ENCODE results near the gene TAS2R38.

TAS2R38 gene

GRCh38 chr7:141975806-141976523 lies 2.4 kb upstream of the TAS2R38 start:
- TF ChIP-seq ZFX (IDR thresholded peaks at IDR 0.05) (no peak), CTCF (conservative IDR thresholded peaks at IDR 0.05) (peak; percentile 99)
- H3K27ac ChIP-seq: no peak overlapping the region

- H3K27ac ChIP-seq: no peak overlapping the region
- TF ChIP-seq ZFX (IDR thresholded peaks at IDR 0.05) (no peak), CTCF (conservative IDR thresholded peaks at IDR 0.05) (peak; percentile 51)
These were observed 1.3 kb upstream of the TAS2R38 start for GRCh38 chr7:141974831-141975230.

GRCh38 chr7:141960687-141961422 lies 12.7 kb downstream of the TAS2R38 start:
- TF ChIP-seq CTCF (conservative IDR thresholded peaks at IDR 0.05) (no peak), ZFX (IDR thresholded peaks at IDR 0.05) (no peak)
- H3K27ac ChIP-seq: no peak overlapping the region

- no peak for TF ChIP-seq CTCF (conservative IDR thresholded peaks at IDR 0.05)
- TF ChIP-seq ZFX (IDR thresholded peaks at IDR 0.05): no peak
These were observed 17.5 kb downstream of the TAS2R38 start for GRCh38 chr7:141956084-141956483.

DNA sequence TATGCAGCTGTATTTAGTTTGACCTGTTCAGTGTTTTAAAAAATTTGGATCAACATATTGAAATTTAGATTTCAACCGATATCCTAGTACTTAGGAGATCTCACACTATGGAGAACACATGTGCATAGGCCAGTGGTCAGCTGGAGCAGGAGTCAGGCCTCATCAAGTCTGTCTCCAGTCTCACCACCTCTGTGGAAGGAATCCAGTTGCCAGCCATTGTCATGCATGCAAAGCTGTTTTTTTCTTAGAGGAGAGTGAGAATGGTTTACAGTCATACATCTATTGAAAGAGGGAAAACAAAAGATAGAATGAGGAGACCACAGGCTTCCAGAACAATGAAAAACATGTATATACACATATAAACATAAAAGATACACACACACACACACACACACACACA lies 19.2 kb downstream of the TAS2R38 start:
- TF ChIP-seq CTCF (conservative IDR thresholded peaks at IDR 0.05) (no peak), ZFX (IDR thresholded peaks at IDR 0.05) (no peak)
- no peak overlapping the region for H3K27ac ChIP-seq

More at GRCh38 chr7:141956084-141956483, 17.5 kb downstream of the TAS2R38 start:
- H3K27ac ChIP-seq: no peak overlapping the region

DNA sequence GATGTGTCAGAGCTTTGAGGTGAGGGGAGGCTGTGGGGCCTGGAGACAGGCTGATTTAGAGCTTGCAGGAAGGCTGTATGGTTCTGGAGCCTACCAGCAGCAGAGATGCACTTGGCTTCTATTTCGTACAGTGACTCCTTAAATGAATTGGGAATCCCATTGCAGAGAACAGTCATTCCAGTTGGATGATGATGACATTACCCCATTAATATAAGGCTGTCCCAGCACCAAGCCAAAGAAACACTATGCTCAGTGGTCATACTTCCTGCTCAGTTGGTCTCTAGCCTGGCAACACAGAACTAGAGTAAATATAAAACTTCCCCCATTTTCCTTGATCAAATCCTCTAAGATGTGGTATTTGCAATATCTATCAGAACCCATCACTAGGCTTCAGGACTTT lies 21.1 kb downstream of the TAS2R38 start:
- H3K27ac ChIP-seq: no peak overlapping the region
- TF ChIP-seq CTCF (conservative IDR thresholded peaks at IDR 0.05): no peak
- no peak for TF ChIP-seq ZFX (IDR thresholded peaks at IDR 0.05)

DNA sequence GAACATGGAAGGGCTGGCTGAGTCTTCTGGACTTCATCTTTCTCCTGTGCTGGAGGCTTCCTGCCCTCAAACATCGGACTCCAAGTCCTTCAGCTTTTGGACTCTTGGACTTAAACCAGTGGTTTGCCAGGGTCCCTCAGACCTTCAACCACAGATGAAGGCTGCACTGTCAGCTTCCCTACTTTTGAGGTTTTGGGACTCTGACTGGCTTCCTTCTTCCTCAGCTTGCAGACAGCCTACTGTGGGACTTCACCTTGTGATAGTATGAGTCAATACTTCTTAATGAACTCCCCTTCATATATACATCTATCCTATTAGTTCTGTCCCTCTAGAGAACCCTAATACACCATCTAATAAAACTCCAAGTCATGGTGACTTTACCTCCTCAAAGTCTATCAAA lies 22.8 kb downstream of the TAS2R38 start:
- TF ChIP-seq ZFX (IDR thresholded peaks at IDR 0.05): no peak
- TF ChIP-seq CTCF (conservative IDR thresholded peaks at IDR 0.05): no peak
- no peak overlapping the region for H3K27ac ChIP-seq
